ENCODE data around the gene EPHB4. TPM values are rescaled to one million over a fixed set of nuclear protein-coding genes. Genes with fewer than 3 reads are reported as not detected.
"Not testable (repeated sequence)": the region's sequence is repeated elsewhere in the genome, so short reads cannot be mapped to it uniquely, and the experiment has no call there.

Gene EPHB4
- total RNA-seq, 1 donor from 2014 or later: 48.8 TPM

- DNase-seq (ENCODE audit: low spot score); ATAC-seq: not testable (repeated sequence)
Observed at GRCh38 chr7:100854899-100855298, 27.6 kb upstream of the EPHB4 start.

DNA sequence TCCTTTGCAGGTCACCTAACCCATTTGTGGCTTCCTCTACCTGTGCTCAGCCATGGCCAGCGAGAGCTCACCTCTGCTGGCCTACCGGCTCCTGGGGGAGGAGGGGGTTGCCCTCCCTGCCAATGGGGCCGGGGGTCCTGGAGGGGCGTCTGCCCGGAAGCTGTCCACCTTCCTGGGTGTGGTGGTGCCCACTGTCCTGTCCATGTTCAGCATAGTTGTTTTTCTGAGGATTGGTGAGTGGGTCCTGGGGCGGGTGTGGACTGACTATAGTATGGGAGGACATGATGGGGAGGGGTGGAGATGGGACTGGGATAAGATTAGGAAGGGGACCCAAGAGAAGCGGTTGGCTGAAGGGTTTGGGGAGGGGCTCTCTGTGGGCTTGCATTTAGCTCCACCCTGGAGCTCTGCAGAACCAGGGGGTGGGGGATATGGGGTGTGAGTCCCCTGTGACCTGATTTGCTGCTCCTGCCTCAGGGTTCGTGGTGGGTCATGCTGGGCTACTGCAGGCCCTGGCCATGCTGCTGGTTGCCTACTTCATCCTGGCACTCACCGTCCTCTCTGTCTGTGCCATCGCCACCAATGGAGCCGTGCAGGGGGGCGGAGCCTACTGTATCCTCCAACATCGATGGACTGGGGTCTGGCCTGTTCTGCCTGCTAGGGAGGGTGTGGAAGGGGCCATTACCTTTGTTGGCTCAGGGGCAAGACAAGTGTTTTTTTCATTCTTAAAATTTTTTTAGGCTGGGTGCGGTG is 27.0 kb upstream of the EPHB4 start:
- DNase-seq (ENCODE audit: low spot score): no peak
- ATAC-seq: no peak

- peak; percentile 98 for ATAC-seq
- DNase-seq (ENCODE audit: low spot score): peak; percentile 89
Observed at GRCh38 chr7:100852048-100852872, 24.9 kb upstream of the EPHB4 start, which contains the start of gene SLC12A9. Gene SLC12A9 (plus strand): TSS chr7:100852713. CDS start chr7:100854198, 1,485 bp downstream.

DNA sequence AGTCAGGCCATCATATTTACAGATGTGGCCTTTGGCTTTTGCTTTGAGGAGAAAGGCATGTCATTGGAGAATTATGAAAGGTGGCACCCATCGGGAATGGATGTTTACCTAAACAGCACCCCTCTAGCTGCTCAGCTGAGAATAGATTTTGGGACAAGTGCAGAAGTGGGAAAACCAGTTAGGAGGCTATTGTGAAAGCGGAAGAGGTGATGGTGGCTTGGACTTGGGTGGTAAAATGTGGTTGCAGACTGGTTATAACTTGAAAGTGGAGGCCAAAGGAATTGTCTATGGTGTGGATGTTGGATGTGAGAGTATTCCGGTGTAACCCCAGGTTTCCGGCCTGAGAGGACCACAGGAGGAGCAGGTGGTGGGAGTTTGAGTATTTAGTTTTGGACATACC is 20.0 kb upstream of the EPHB4 start:
- DNase-seq (ENCODE audit: low spot score): no peak

GRCh38 chr7:100840470-100841100 is 13.3 kb upstream of the EPHB4 start:
- DNase-seq (ENCODE audit: low spot score) (no peak), ATAC-seq (no peak)

More for the DNA sequence above, 20.0 kb upstream of the EPHB4 start:
- ATAC-seq: no peak

DNA sequence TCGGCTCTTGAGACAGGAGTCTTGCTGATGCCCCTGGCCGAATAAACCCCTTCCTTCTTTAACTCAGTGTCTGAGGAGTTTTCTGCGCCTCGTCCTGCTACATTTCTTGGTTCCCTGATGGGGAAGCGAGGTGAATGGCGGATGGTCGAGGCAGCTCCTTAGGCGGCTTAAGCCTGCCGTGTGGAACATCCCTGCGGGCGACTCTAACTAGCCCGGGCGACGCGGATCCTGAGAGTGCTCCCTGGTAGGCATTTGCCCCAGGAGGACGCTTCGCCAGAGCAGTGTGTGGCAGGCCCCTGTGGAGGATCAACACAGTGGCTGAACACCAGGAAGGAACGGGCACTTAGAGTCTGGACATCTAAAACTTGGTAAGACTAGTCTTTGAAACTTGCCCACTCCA is 12.0 kb upstream of the EPHB4 start:
- ATAC-seq (no peak), DNase-seq (ENCODE audit: low spot score) (no peak)

GRCh38 chr7:100837099-100837836 is 9.9 kb upstream of the EPHB4 start:
- peak; percentile 88 for DNase-seq (ENCODE audit: low spot score)
- ATAC-seq: peak; percentile 78

DNA sequence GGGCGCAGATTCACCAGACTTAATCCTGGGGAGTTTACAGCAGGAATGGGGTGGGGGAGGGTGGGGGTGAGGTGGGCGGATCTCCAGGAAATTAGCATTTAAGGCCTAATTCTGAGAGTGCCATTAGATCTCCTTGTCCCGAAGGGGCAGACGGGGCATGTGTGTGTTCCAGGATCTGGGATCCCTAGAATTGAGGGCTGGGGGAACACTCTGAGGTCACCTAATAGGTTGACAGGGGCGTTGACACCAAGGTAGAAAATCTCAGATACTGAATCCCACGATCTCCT is 9.4 kb upstream of the EPHB4 start:
- DNase-seq (ENCODE audit: low spot score) (no peak), ATAC-seq (no peak)

DNA sequence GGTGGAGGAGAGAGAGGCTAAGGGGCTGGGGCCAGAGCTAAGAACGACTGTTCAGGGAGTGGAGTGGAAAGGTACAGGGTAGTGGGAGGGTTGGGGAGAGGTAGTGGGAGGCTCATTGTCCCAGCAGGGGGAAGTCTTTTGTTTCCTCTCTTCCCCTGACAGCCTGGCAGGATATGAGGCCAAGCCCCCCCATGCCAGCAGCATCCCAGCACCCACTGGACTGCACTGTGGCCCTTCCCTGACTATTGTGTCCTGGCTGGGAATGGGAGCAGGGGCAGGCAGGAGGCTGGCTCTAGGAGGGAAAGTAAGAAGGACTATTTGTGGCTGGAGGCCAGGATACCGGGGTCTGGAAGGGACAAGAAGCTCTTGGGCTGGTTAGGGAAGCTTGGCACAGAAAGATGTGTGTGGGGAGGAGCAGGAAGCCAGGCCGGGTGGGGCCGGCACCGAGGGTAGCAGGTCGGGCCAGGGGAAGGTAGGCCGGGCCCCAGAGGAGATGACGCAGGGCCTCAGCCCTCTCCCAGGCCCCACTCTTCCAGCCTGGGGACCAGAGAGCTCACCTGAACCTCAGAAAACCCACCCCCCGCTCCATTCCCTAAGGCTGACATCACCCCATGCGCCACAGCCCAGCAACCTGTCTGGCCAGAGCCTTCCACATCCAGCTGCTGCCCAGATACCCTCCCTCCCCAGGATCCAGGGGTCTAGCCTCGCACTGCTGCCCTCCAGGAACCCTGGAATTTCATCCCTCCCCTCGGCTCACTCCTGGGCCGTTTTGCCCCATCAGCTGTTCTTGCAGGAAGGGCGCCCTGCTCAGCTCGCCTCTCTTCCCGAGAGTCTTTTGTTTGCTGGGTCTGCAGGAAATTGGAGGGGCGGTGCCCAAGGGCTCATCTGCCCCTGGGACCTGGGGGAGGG is 8.8 kb upstream of the EPHB4 start:
- peak; percentile 10 for ATAC-seq
- peak; percentile 59 for DNase-seq (ENCODE audit: low spot score)

GRCh38 chr7:100832281-100832633 is 4.9 kb upstream of the EPHB4 start:
- ATAC-seq: no peak
- DNase-seq (ENCODE audit: low spot score): no peak

DNA sequence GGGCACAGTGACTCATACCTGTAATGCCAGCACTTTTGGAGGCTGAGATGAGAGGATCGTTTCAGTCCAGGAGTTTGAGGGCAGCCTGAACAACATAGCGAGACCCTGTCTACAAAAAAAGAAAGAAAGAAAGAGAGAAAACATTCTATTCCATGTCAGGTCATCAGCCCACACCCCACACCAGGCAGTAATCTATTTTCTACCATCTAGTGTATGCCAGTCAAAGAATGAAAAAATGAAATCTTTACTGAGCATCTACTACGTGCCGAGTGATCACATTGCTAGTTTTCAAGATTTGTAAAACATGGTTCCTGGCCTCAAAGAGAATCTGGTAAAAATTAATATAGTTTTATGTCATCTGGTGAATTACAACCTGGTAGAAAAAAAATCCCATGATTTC is 3.1 kb upstream of the EPHB4 start:
- no peak for ATAC-seq
- no peak for DNase-seq (ENCODE audit: low spot score)

DNA sequence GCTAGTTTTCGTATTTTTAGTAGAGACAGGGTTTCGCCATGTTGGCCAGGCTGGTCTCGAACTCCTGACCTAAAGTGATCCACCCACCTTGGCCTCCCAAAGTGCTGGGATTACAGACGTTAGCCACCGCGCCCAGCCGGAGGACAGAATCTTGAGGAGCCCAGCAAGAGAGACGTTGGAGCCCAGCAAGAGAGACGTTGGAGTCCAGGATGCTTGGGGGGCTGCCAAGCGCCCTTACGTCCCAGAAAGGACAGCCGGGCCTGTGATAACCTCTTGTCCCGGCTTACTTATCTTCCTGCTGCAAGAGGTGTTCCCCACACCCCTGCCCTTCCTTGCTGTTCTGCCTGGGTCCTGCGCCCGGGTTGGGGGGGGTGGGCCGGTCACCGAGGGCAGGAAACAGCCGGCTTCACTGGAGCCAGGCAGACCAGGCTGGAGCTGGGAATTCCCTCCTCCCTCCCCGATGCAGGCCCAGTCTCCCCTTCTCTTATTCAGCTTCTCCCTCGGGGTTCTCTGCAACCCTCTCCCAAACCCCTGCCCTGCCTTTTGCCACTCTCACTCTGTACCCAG is 1.9 kb upstream of the EPHB4 start:
- peak; percentile 36 for ATAC-seq
- peak; percentile 86 for DNase-seq (ENCODE audit: low spot score)

DNA sequence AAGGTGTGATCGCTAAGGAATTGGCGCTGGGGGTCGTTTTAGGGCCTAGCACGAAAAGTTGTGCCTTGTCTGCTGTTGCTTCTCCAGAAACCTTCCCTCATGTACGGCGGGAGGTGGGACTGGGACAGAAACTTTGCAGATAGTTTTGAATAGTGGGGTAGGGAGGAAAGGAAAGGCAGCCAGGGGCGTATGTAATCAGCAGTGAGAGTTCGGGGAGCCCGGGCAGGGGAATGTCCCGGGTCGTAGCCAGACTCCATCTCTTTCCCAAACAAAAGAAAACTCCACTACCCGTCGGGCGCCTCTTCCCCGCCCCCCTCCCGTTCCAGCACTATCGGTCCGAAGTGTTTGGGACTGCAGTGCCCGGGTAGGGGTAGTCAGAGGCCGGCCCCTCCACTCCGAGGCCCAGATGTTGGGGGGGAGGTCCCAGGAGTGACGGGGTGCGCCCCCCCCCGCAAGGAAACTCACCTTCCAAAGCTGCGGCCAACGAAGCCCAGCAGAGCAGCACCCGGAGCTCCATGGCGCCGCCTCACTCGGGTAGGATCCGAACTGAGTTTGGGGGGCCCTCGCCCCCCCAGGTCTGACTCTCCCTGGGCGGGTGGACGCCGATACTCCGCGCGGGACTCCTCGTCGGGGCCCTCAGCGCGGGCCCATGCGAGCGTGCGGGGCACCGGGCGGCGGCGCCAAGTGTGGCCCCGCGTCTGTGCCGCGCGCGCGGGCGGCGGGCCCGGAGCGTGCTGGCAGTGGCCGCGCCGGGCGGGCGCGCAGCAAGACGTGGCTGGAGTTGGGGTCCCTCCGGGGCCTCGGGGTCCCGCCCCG is 601 bp downstream of the EPHB4 start:
- DNase-seq (ENCODE audit: low spot score): peak; percentile 61
- ATAC-seq: peak; percentile 18

DNA sequence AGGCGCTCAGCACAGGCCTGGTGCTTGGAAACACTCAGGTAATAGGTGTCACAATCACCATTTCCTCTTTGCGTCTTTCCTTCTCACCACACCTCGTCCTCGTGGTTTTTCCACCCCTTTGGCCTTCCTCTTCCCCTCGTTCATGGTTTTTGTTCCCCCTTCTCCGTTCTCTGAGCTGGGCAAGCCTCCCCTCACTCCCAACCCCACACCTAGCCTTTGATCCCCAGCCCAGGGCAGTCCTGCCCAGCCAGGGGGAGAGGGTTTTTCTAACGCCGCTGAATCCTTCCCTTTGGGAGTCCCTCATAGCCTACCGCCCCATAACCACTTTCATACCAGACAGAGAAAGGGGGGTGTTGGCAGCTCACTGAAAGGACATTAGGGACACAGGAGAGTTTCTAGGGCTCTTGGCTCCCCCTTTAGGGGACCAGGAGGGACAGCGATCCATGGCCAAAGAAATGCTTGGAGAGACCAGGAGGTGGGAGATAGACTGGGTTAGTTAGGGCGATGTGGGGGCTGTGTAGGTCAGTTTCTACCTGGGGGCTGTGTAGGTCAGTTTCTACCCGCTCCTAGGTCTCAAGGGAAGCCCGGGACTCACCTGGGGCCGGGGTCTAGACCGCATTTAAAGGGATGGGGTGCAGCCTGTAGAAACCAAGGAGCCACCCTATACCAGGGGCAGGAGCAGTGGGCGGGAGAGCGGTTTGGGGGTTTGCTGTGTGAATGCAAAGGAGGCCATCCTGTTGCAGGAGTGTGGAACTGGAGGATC is 1.4 kb downstream of the EPHB4 start:
- no peak for DNase-seq (ENCODE audit: low spot score)
- ATAC-seq: no peak

DNA sequence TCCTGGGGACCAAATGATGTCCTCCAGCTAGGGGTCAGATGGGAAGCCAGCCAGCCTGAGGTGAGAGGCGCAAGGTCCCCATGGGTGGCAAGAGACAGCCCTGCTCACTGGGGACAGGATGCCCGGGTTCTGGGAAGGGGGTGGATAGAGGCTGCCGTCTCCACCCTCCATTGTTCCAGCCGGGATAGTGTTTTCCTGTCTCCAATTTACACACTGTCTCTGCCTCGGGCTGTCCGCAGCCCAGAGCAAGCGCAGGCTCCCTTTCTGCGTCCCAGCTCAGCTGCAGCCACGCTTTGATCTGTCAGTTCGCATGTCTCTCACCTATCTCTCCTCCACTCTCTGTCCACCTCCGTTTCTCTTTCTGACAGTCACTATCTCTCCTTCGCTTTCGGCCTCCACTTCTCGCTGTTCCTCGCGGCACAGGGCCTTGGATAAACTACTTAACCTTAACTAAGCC is 2.1 kb downstream of the EPHB4 start:
- DNase-seq (ENCODE audit: low spot score) (no peak), ATAC-seq (peak; percentile 2)

- ATAC-seq (no peak), DNase-seq (ENCODE audit: low spot score) (no peak)
Observed at GRCh38 chr7:100824499-100825214, 2.7 kb downstream of the EPHB4 start.

- DNase-seq (ENCODE audit: low spot score) (no peak), ATAC-seq (no peak)
Observed at GRCh38 chr7:100823534-100823933, 3.8 kb downstream of the EPHB4 start.

Measured in left lobe of liver (tissue), 2 donors.